Neural progenitor cell (in vitro differentiated cells): ENCODE measurements around the gene LPCAT3.

Experiments used
- CTCF ChIP-seq: fragments of 200-600 bp; sonication (generic); IDR thresholded peaks from 2 replicates; pipeline ENCODE4 v1.5.1; 2017; ENCODE audit warnings: antibody characterized with exemption, mild to moderate bottlenecking
- EZH2 ChIP-seq: fragments of 200-600 bp; sonication (generic); IDR thresholded peaks from 2 replicates; pipeline ENCODE4 v1.6.1; 2017; ENCODE audit warnings: antibody characterized with exemption, mild to moderate bottlenecking, moderate library complexity

- TF ChIP-seq CTCF (no peak), EZH2 (no peak)
Observed at GRCh38 chr12:6968426-6968825, 49.9 kb downstream of the LPCAT3 start.
